ENCODE data around the gene GAST. TPM values are rescaled to one million over a fixed set of nuclear protein-coding genes. Genes with fewer than 3 reads are reported as not detected.
"Not testable (repeated sequence)": the region's sequence is repeated elsewhere in the genome, so short reads cannot be mapped to it uniquely, and the experiment has no call there.

GAST gene
- total and polyA plus RNA-seq, 2 donors (not counting 1 experiment from before 2014, with no cell fraction given), result not detected

DNA sequence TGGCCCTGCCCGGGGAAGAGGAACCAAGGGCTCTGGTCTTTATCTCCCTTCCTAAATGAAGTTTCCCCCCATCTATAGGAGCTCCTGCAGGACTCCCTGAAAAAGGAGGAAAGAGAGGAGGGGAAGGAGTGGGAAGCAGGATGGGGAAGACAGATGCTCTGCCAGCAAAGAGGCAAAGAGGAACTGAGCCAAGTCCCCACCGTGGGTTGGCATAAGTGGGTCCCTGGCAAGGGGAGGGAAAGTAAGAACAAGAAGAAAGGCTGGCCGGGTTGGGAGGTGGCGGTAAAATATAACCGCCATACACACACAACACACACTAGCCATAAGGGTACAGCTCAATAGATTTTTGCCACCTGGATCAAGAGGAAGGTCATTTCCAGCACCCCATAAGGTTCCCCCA, 29.5 kb upstream of the GAST start:
- H3K9ac ChIP-seq (ENCODE audit: insufficient read depth, low read length), result no peak overlapping the region
- H3K4me1 ChIP-seq (ENCODE audit: control insufficient read depth, extremely low read depth, insufficient read depth, low read length), result no peaks in the 10 kb centered on the region
- no peak for TF ChIP-seq EZH2 (IDR thresholded peaks at IDR 0.05; ENCODE audit: low read length, missing control alignments)
- TF ChIP-seq, protein P1, sequence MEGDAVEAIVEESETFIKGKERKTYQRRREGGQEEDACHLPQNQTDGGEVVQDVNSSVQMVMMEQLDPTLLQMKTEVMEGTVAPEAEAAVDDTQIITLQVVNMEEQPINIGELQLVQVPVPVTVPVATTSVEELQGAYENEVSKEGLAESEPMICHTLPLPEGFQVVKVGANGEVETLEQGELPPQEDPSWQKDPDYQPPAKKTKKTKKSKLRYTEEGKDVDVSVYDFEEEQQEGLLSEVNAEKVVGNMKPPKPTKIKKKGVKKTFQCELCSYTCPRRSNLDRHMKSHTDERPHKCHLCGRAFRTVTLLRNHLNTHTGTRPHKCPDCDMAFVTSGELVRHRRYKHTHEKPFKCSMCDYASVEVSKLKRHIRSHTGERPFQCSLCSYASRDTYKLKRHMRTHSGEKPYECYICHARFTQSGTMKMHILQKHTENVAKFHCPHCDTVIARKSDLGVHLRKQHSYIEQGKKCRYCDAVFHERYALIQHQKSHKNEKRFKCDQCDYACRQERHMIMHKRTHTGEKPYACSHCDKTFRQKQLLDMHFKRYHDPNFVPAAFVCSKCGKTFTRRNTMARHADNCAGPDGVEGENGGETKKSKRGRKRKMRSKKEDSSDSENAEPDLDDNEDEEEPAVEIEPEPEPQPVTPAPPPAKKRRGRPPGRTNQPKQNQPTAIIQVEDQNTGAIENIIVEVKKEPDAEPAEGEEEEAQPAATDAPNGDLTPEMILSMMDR (conservative IDR thresholded peaks at IDR 0.05 in 1 of 2, IDR thresholded peaks at IDR 0.05 in 1 of 2; ENCODE audit: low read depth in 1 of 2, low read length in 2 of 2), result no peak
- no peak for DNase-seq (ENCODE audit: low read depth in 2 of 2)
- H3K4me3 ChIP-seq (replicated peaks in 1 of 4; ENCODE audit: control extremely low read depth in 1 of 4, insufficient read depth in 1 of 4, low read depth in 3 of 4, low read length in 4 of 4), result no peak overlapping the region
- H3K9me3 ChIP-seq (ENCODE audit: control insufficient read depth, insufficient read depth, low read depth, low read length), result no peaks in the 10 kb centered on the region
- no peaks in the 10 kb centered on the region for H4K20me1 ChIP-seq (ENCODE audit: control insufficient read depth, extremely low read depth, insufficient read depth, low read length)
- H3K36me3 ChIP-seq (ENCODE audit: control insufficient read depth, insufficient read depth, low read length), result no peaks in the 10 kb centered on the region
- H3K27ac ChIP-seq (ENCODE audit: insufficient read depth, low read length), result no peak overlapping the region
- H3K27me3 ChIP-seq (ENCODE audit: control insufficient read depth, insufficient read depth, low read length), result peaks cover 7% of the 10 kb centered on the region
- H3K79me2 ChIP-seq (ENCODE audit: control insufficient read depth, insufficient read depth, low read length), result no peaks in the 10 kb centered on the region
- H3K4me2 ChIP-seq (ENCODE audit: extremely low read depth, insufficient read depth, low read length), result no peak overlapping the region
- no peak overlapping the region for H2AFZ ChIP-seq (ENCODE audit: low read length)

- H3K4me2 ChIP-seq (ENCODE audit: extremely low read depth, insufficient read depth, low read length), result no peak overlapping the region
- H2AFZ ChIP-seq (ENCODE audit: low read length), result no peak overlapping the region
- H3K9me3 ChIP-seq (ENCODE audit: control insufficient read depth, insufficient read depth, low read depth, low read length), result no peaks in the 10 kb centered on the region
- H3K79me2 ChIP-seq (ENCODE audit: control insufficient read depth, insufficient read depth, low read length), result no peaks in the 10 kb centered on the region
- H3K36me3 ChIP-seq (ENCODE audit: control insufficient read depth, insufficient read depth, low read length), result no peaks in the 10 kb centered on the region
- H3K27me3 ChIP-seq (ENCODE audit: control insufficient read depth, insufficient read depth, low read length), result peaks cover 7% of the 10 kb centered on the region
- TF ChIP-seq, protein P1 (conservative IDR thresholded peaks at IDR 0.05 in 1 of 2, IDR thresholded peaks at IDR 0.05 in 1 of 2; ENCODE audit: low read depth in 1 of 2, low read length in 2 of 2), result no peak
- TF ChIP-seq EZH2 (IDR thresholded peaks at IDR 0.05; ENCODE audit: low read length, missing control alignments), result no peak
- H3K9ac ChIP-seq (ENCODE audit: insufficient read depth, low read length), result no peak overlapping the region
- no peak for DNase-seq (ENCODE audit: low read depth in 2 of 2)
- no peaks in the 10 kb centered on the region for H4K20me1 ChIP-seq (ENCODE audit: control insufficient read depth, extremely low read depth, insufficient read depth, low read length)
- no peaks in the 10 kb centered on the region for H3K4me1 ChIP-seq (ENCODE audit: control insufficient read depth, extremely low read depth, insufficient read depth, low read length)
- H3K27ac ChIP-seq (ENCODE audit: insufficient read depth, low read length), result no peak overlapping the region
- no peak overlapping the region for H3K4me3 ChIP-seq (replicated peaks in 1 of 4; ENCODE audit: control extremely low read depth in 1 of 4, insufficient read depth in 1 of 4, low read depth in 3 of 4, low read length in 4 of 4)
Observed at GRCh38 chr17:41683441-41684007, 28.6 kb upstream of the GAST start.

DNA sequence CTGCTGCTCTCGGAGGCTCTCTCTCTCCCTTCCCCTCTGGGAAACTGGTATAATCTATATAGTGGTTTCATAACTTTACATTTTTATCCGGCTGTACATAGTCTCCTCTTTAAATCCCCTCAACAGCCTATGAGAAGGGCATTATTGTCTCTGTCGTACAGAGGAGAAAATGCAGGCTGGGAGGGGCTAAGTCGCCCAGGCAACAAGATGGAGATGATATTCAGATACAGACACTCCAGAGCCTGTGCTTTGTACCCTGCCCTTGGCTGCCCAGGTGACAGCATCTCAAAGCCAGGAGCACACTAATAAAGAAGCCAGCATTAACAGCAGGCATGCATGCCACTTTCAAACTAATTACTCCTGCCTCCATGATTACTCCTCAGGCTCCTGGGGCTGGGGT, 28.1 kb upstream of the GAST start:
- no peaks in the 10 kb centered on the region for H3K9me3 ChIP-seq (ENCODE audit: control insufficient read depth, insufficient read depth, low read depth, low read length)
- no peak overlapping the region for H3K4me3 ChIP-seq (replicated peaks in 1 of 4; ENCODE audit: control extremely low read depth in 1 of 4, insufficient read depth in 1 of 4, low read depth in 3 of 4, low read length in 4 of 4)
- DNase-seq (ENCODE audit: low read depth in 2 of 2), result no peak
- no peak overlapping the region for H3K27ac ChIP-seq (ENCODE audit: insufficient read depth, low read length)
- H3K79me2 ChIP-seq (ENCODE audit: control insufficient read depth, insufficient read depth, low read length), result peaks cover 2% of the 10 kb centered on the region
- no peak overlapping the region for H3K4me2 ChIP-seq (ENCODE audit: extremely low read depth, insufficient read depth, low read length)
- no peaks in the 10 kb centered on the region for H3K4me1 ChIP-seq (ENCODE audit: control insufficient read depth, extremely low read depth, insufficient read depth, low read length)
- H3K27me3 ChIP-seq (ENCODE audit: control insufficient read depth, insufficient read depth, low read length), result peaks cover 7% of the 10 kb centered on the region
- H2AFZ ChIP-seq (ENCODE audit: low read length), result no peak overlapping the region
- no peak overlapping the region for H3K9ac ChIP-seq (ENCODE audit: insufficient read depth, low read length)
- H4K20me1 ChIP-seq (ENCODE audit: control insufficient read depth, extremely low read depth, insufficient read depth, low read length), result no peaks in the 10 kb centered on the region
- no peaks in the 10 kb centered on the region for H3K36me3 ChIP-seq (ENCODE audit: control insufficient read depth, insufficient read depth, low read length)
- no peak for TF ChIP-seq EZH2 (IDR thresholded peaks at IDR 0.05; ENCODE audit: low read length, missing control alignments)
- TF ChIP-seq, protein P1 (conservative IDR thresholded peaks at IDR 0.05 in 1 of 2, IDR thresholded peaks at IDR 0.05 in 1 of 2; ENCODE audit: low read depth in 1 of 2, low read length in 2 of 2), result no peak

DNA sequence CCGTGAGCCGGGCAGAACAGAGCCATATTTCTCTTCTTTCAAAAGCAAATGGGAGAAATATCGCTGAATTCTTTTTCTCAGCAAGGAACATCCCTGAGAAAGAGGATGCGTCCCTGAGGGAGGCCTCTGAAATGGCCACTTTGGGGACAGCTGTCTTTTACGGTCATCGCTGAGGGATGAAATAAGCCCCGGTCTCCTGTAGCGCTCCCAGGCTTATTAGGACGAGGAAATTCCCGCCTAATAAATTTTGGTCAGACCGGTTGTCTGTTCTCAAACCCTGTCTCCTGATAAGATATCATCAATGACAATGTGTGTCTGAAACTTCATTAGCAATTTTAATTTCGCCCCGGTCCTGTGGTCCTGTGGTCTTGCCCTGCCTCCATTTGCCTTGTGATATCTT, 26.4 kb upstream of the GAST start:
- not testable (repeated sequence) for H3K36me3 ChIP-seq (ENCODE audit: control insufficient read depth, insufficient read depth, low read length); H3K4me1 ChIP-seq (ENCODE audit: control insufficient read depth, extremely low read depth, insufficient read depth, low read length); H3K27me3 ChIP-seq (ENCODE audit: control insufficient read depth, insufficient read depth, low read length); H4K20me1 ChIP-seq (ENCODE audit: control insufficient read depth, extremely low read depth, insufficient read depth, low read length); H3K9me3 ChIP-seq (ENCODE audit: control insufficient read depth, insufficient read depth, low read depth, low read length); H3K9ac ChIP-seq (ENCODE audit: insufficient read depth, low read length); H2AFZ ChIP-seq (ENCODE audit: low read length); DNase-seq (ENCODE audit: low read depth in 2 of 2); H3K4me2 ChIP-seq (ENCODE audit: extremely low read depth, insufficient read depth, low read length); H3K27ac ChIP-seq (ENCODE audit: insufficient read depth, low read length); H3K4me3 ChIP-seq (replicated peaks in 1 of 4; ENCODE audit: control extremely low read depth in 1 of 4, insufficient read depth in 1 of 4, low read depth in 3 of 4, low read length in 4 of 4)
- peaks cover 17% of the 10 kb centered on the region for H3K79me2 ChIP-seq (ENCODE audit: control insufficient read depth, insufficient read depth, low read length)

All from fibroblast of lung (primary cell).